ENCODE results near the gene GLCCI1.

DNA sequence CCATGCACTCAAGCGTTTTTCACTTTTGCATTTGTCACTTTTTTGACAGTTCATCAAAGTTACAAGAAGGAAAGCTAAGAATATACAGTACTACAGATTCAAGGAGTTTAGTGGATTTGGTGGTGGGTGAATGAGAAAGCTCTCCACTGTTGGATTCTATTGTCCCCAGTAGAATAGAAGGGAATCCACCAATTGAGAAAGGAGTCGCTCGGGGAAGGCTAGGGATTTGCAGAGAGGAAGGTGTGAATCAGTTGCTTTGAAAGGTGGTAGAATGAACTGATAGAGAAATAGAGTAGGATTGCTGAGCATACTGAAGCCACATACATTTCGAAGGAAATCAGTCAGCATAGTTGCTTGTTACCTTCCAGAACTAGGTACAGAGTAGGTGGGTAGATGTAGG, 33.7 kb upstream of the GLCCI1 start:
- TF ChIP-seq, protein P1, sequence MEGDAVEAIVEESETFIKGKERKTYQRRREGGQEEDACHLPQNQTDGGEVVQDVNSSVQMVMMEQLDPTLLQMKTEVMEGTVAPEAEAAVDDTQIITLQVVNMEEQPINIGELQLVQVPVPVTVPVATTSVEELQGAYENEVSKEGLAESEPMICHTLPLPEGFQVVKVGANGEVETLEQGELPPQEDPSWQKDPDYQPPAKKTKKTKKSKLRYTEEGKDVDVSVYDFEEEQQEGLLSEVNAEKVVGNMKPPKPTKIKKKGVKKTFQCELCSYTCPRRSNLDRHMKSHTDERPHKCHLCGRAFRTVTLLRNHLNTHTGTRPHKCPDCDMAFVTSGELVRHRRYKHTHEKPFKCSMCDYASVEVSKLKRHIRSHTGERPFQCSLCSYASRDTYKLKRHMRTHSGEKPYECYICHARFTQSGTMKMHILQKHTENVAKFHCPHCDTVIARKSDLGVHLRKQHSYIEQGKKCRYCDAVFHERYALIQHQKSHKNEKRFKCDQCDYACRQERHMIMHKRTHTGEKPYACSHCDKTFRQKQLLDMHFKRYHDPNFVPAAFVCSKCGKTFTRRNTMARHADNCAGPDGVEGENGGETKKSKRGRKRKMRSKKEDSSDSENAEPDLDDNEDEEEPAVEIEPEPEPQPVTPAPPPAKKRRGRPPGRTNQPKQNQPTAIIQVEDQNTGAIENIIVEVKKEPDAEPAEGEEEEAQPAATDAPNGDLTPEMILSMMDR (IDR thresholded peaks at IDR 0.05), result no peak
- TF ChIP-seq POLR2A (IDR thresholded peaks at IDR 0.05) (no peak), POLR2AphosphoS5 (IDR thresholded peaks at IDR 0.05) (no peak)
